ENCODE results near the gene DARS2.
A peak's percentile ranks its signal among the peaks of the same experiment; 100 is the strongest.
"Not testable (repeated sequence)": the region's sequence is repeated elsewhere in the genome, so short reads cannot be mapped to it uniquely, and the experiment has no call there.

The DARS2 gene

DNA sequence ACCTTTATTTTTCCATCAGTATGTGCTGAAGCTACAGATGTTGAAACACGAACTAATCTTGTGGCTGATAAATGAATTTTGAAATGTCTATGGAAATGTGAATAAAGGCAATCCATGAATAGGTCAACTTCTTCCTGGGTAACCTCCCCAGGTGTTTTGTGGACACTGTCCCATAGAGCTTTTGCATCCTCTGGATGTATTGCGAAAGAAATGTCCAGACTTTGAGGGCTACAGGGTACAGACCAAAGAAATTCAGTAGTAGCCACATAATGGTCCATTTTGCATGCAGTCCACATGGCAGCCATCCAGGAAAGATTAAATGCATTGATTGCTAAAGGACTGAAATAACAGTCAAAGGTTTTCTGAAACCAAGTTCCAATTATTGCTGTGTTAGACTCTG lies 21.5 kb upstream of the DARS2 start:
- no peak overlapping the region for H3K4me3 ChIP-seq (replicated peaks; ENCODE audit: low read depth, low read length)
- TF ChIP-seq, protein P1, sequence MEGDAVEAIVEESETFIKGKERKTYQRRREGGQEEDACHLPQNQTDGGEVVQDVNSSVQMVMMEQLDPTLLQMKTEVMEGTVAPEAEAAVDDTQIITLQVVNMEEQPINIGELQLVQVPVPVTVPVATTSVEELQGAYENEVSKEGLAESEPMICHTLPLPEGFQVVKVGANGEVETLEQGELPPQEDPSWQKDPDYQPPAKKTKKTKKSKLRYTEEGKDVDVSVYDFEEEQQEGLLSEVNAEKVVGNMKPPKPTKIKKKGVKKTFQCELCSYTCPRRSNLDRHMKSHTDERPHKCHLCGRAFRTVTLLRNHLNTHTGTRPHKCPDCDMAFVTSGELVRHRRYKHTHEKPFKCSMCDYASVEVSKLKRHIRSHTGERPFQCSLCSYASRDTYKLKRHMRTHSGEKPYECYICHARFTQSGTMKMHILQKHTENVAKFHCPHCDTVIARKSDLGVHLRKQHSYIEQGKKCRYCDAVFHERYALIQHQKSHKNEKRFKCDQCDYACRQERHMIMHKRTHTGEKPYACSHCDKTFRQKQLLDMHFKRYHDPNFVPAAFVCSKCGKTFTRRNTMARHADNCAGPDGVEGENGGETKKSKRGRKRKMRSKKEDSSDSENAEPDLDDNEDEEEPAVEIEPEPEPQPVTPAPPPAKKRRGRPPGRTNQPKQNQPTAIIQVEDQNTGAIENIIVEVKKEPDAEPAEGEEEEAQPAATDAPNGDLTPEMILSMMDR (IDR thresholded peaks at IDR 0.05; ENCODE audit: low read depth, low read length, missing control alignments), result no peak
- no peak for DNase-seq (ENCODE audit: extremely low read depth, low read depth)

DNA sequence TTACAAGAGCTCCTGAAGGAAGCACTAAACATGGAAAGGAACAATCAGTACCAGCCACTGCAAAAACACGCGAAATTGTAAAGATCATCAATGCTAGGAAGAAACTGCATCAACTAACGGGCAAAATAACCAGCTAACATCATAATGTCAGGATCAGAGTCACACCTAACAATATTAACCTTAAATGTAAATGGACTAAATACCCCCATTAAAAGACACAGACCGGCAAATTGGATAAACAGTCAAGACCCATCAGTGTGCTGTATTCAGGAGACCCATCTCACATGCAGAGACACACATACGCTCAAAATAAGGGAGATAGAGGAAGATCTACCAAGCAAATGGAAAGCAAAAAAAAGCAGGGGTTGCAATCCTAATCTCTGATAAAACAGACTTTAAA lies 10.8 kb upstream of the DARS2 start:
- H3K4me3 ChIP-seq (replicated peaks; ENCODE audit: low read depth, low read length); DNase-seq (ENCODE audit: extremely low read depth, low read depth): not testable (repeated sequence)

DNA sequence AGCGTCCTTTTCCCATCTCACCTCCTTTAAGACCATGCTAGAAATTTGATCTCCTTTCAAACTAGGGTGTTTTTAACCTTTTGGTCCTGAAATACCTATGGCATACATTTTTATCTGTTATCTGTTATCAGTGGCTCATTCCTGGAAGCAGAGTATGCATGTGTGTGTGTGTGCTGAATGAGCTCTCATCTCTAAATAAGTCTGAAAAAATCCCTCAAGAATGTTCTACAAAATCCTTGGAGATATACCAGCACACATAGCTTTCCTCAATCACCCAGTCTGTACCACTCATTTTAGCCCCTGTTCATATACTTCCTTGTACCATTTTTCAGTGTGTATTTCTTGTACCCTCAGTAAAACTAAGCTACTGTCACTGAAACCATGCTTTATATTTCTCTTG lies 6.0 kb upstream of the DARS2 start:
- no peak overlapping the region for H3K4me3 ChIP-seq (replicated peaks; ENCODE audit: low read depth, low read length)
- TF ChIP-seq, protein P1 (IDR thresholded peaks at IDR 0.05; ENCODE audit: low read depth, low read length, missing control alignments), result no peak
- DNase-seq (ENCODE audit: extremely low read depth, low read depth), result no peak

DNA sequence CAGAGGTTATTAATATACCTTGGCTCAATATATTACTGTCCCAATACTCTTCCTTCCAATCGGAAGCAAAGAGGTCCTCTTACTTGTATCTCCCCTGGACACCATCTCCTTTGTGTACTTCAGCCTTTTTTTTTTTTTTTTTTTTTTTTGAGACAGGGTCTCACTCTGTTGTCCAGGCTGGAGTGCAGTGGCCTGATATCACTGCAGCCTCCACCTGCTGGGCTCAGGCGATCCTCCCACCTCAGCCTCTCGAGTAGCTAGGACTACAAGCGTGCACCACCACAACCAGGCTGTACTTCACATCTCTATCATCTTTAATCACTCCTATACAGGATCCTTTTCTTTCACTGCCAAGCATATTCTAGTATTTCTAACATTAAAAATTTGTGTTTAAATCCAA lies 2.8 kb upstream of the DARS2 start:
- H3K4me3 ChIP-seq (replicated peaks; ENCODE audit: low read depth, low read length), result 0 out of 2 replicates have a peak overlapping the region, but pooled peaks have one; percentile 4
- TF ChIP-seq, protein P1 (IDR thresholded peaks at IDR 0.05; ENCODE audit: low read depth, low read length, missing control alignments), result no peak
- no peak for DNase-seq (ENCODE audit: extremely low read depth, low read depth)

DNA sequence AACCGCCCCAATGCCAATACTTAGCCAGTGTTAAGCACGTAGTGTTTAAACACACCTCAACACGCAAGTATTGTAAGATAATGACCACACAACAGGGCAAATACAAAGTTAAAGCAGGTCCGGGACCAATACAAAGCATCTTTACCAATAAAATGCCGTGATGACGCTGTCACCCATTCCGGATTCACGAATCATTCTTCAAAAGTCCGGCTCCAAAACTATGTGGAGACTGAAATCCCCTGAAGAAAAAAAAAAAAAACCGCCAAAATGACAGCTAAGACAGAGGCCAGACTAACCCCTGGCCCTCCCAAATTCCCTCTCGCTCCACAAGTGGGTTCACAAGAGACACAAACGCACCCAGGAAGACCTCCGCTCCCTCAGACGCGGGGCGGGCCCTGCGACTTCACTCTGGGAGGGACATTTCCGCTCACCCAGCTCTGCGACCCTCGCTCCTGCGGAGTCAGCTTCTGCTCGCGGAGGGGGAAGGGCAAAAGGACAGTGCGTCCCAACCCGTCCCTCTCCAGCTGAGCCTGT lies 625 bp upstream of the DARS2 start:
- TF ChIP-seq, protein P1 (IDR thresholded peaks at IDR 0.05; ENCODE audit: low read depth, low read length, missing control alignments), result no peak
- peak overlapping the region; percentile 91 for H3K4me3 ChIP-seq (replicated peaks; ENCODE audit: low read depth, low read length)
- no peak for DNase-seq (ENCODE audit: extremely low read depth, low read depth)

DNA sequence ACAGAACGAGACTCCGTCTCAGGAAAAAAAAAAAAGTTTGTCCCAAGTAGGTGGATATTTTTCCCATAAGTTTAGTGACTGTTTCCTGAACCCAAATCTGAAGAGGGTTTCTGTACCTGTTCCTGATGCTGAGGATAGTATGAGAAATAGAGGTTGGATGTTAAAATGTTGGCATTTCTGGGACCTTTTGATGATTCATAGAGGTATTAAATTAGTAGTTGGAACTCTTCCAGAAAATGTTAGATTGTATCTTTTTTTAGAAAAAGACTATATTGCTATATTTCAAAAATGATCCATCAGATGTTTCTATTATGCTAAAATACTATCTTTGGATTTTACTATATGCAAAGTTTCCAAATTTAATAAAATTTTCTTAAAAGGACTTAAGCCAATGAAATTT lies 3.1 kb downstream of the DARS2 start:
- no peak for DNase-seq (ENCODE audit: extremely low read depth, low read depth)
- H3K4me3 ChIP-seq (replicated peaks; ENCODE audit: low read depth, low read length), result no peak overlapping the region
- TF ChIP-seq, protein P1 (IDR thresholded peaks at IDR 0.05; ENCODE audit: low read depth, low read length, missing control alignments), result no peak

DNA sequence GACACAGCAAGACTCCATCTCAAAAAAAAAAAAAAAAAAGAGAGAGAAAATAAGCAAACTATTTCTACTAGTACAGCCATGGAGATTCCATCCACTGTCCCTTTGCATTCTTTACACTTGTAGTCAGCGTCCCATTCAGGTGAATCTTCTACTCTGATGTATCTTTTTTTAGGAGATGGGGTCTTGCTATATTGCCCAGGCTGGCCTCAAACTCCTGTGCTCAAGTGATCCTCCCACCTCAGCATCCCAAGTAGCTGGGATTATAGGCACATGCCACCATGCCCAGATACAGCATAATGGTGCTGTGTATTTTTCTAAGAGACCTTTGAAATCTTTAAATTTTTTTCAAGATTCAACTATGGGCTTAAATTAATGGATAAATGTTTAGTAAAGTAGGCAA lies 8.3 kb downstream of the DARS2 start:
- H3K4me3 ChIP-seq (replicated peaks; ENCODE audit: low read depth, low read length), result no peak overlapping the region
- TF ChIP-seq, protein P1 (IDR thresholded peaks at IDR 0.05; ENCODE audit: low read depth, low read length, missing control alignments), result no peak

More for the DNA sequence above, 8.3 kb downstream of the DARS2 start:
- DNase-seq (ENCODE audit: extremely low read depth, low read depth), result no peak
